Upper lobe of left lung (tissue), 6 donors: Measurements from ENCODE around the gene CAP2. TPM values are rescaled to one million over a fixed set of nuclear protein-coding genes. Genes with fewer than 3 reads are reported as not detected.

Source experiments
- ATAC-seq, 2 donors: fragments of 200-7000 bp; cut with Tn5 transposase; one replicate each; pipeline ENCODE4 v1.9.1; 2022; ENCODE audit warnings: mild to moderate bottlenecking in 2 of 2, moderate library complexity in 2 of 2; ENCODE audit not compliant: low FRiP score in 2 of 2
- DNase-seq, 2 donors: peaks; one replicate each; pipeline ENCODE4 v3.0.0-alpha.2; 2019 to 2020
- H3K27ac ChIP-seq, 4 donors: fragments of 200-600 bp; sonication (generic); one replicate each; pipeline ENCODE4 v1.5.1; 2016 to 2019
- H3K27me3 ChIP-seq, 4 donors: fragments of 200-600 bp; sonication (generic); one replicate each; pipeline ENCODE4 v1.5.1; 2017 to 2019
- H3K36me3 ChIP-seq, 4 donors: fragments of 200-600 bp; sonication (generic); one replicate each; pipeline ENCODE4 v1.5.1; 2016 to 2019
- H3K4me1 ChIP-seq, 4 donors: fragments of 200-600 bp; sonication (generic); one replicate each; pipeline ENCODE4 v1.5.1; 2018 to 2019
- H3K4me3 ChIP-seq, 4 donors: fragments of 200-600 bp; sonication (generic); one replicate each; pipeline ENCODE4 v1.5.1; 2017 to 2019; ENCODE audit warnings: mild to moderate bottlenecking in 2 of 4, moderate library complexity in 1 of 4
- H3K9me3 ChIP-seq, 4 donors: fragments of 200-600 bp; sonication (generic); one replicate each; pipeline ENCODE4 v1.5.1; 2018 to 2019
- EP300 ChIP-seq, 4 donors: sonication (generic); formaldehyde crosslinking; IDR thresholded peaks; one replicate each; pipeline ENCODE4 v1.5.1; 2017; ENCODE audit warnings: antibody characterized with exemption in 4 of 4, control low read depth in 2 of 4
- POLR2A ChIP-seq, 4 donors: fragments of 450-650 bp; IDR thresholded peaks; one replicate each; pipeline ENCODE4 v1.5.1; 2016 to 2017; ENCODE audit warnings: antibody characterized with exemption in 4 of 4, mild to moderate bottlenecking in 2 of 4
- POLR2AphosphoS5 ChIP-seq, 2 donors: sonication (generic); formaldehyde crosslinking; IDR thresholded peaks; one replicate each; pipeline ENCODE4 v1.5.1; 2017; ENCODE audit warnings: antibody characterized with exemption in 2 of 2
- WGBS, 2 donors: methylation state at CpG; one replicate each; pipeline ENCODE4 v1.1.5; 2017 to 2018; 5-methylcytosine and 5-hydroxymethylcytosine counted together
- total RNA-seq, 6 donors: library from RNA; depleted of rRNA in 4 of 6; stranded (reverse); fragments of >200 nt in 4 of 6; gene quantifications; one replicate each; pipeline versions ENCODE4 v1.1.0 to v1.2.1, GENCODE V29; 2016 to 2021
- TF ChIP-seq, protein P1 (sequence below), 6 experiments: fragments of 450-650 bp in 4 of 6; fragments of 200-600 bp in 2 of 6; sonication (generic) in 2 of 6; IDR thresholded peaks; one replicate each; pipeline ENCODE4 v1.5.1; 2016 to 2019; ENCODE audit warnings: antibody characterized with exemption in 6 of 6
- donor health status: DM: no; HTN: no; CAD: no; lungs with moderate emphysema.
- donor health status: DM: no; HTN: yes; CAD: no; lungs with severe emphysema.

The CAP2 gene
- total RNA-seq, 6 donors from 2014 or later, result 0.55 to 6.5 (median 4.3) TPM

DNA sequence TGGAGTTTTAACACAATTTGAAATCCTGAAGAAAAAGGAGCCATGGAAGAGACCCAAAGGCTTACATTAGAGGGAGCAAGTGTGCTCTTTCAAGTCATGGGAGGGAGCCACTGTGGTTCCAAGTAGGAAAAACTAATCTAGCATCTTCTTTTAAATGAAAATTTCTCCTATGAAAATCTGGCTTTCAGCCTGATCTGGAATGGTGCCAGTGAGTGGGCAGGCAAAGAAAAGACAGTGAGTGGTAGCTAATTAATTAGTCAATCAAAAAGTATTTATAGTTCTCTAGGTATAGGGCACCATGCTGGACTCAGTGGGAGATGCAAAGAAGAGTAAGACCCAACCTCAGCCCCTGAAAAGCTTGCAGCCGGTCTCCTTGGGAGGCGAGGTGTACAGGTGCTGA is 21.9 kb downstream of the CAP2 start:
- WGBS, 2 donors, result 88 to 90% methylated on average over 2 of the region's 2 CpGs
- H3K27me3 ChIP-seq, result no peaks in the 10 kb centered on the region
- H3K36me3 ChIP-seq, result no peaks in the 10 kb centered on the region
- TF ChIP-seq POLR2A (IDR thresholded peaks at IDR 0.05) (no peak), POLR2AphosphoS5 (IDR thresholded peaks at IDR 0.05) (no peak), EP300 (IDR thresholded peaks at IDR 0.05) (no peak)
- TF ChIP-seq, protein P1, sequence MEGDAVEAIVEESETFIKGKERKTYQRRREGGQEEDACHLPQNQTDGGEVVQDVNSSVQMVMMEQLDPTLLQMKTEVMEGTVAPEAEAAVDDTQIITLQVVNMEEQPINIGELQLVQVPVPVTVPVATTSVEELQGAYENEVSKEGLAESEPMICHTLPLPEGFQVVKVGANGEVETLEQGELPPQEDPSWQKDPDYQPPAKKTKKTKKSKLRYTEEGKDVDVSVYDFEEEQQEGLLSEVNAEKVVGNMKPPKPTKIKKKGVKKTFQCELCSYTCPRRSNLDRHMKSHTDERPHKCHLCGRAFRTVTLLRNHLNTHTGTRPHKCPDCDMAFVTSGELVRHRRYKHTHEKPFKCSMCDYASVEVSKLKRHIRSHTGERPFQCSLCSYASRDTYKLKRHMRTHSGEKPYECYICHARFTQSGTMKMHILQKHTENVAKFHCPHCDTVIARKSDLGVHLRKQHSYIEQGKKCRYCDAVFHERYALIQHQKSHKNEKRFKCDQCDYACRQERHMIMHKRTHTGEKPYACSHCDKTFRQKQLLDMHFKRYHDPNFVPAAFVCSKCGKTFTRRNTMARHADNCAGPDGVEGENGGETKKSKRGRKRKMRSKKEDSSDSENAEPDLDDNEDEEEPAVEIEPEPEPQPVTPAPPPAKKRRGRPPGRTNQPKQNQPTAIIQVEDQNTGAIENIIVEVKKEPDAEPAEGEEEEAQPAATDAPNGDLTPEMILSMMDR (IDR thresholded peaks at IDR 0.05), result no peak
- no peaks in the 10 kb centered on the region for H3K9me3 ChIP-seq
- H3K4me3 ChIP-seq, result no peak overlapping the region
- H3K4me1 ChIP-seq, result peaks cover 0 to 4% (median 0%) of the 10 kb centered on the region in 4 donors
- ATAC-seq (no peak), DNase-seq (no peak)
- H3K27ac ChIP-seq, result no peak overlapping the region

DNA sequence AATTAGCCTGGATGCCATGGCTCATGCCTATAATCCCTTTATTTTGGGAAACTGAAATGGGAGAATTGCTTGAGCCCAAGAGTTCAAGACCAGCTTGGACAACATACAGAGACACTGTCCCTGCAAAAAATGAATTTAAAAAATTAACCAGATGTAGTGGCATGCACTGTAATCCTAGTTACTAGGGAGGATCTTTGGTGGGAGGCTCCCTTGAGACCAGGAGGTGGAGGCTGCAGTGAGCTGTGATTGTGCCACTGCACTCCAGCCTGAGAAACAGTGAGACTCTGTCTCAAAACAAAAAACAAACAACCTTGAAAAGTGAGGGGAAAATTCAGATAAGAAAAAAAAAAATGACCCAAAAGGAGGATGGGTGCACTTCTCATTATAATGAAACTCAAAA is 23.4 kb downstream of the CAP2 start:
- no peak for ATAC-seq
- Histone ChIP-seq H3K36me3 (no peaks in the 10 kb centered on the region), H3K27ac (no peak overlapping the region), H3K9me3 (no peaks in the 10 kb centered on the region), H3K4me1 (peaks cover 0 to 4% (median 0%) of the 10 kb centered on the region in 4 donors), H3K4me3 (no peak overlapping the region), H3K27me3 (no peaks in the 10 kb centered on the region)
- TF ChIP-seq, protein P1 (IDR thresholded peaks at IDR 0.05), result no peak
- TF ChIP-seq EP300 (IDR thresholded peaks at IDR 0.05) (no peak), POLR2A (IDR thresholded peaks at IDR 0.05) (no peak), POLR2AphosphoS5 (IDR thresholded peaks at IDR 0.05) (no peak)
- no peak for DNase-seq

DNA sequence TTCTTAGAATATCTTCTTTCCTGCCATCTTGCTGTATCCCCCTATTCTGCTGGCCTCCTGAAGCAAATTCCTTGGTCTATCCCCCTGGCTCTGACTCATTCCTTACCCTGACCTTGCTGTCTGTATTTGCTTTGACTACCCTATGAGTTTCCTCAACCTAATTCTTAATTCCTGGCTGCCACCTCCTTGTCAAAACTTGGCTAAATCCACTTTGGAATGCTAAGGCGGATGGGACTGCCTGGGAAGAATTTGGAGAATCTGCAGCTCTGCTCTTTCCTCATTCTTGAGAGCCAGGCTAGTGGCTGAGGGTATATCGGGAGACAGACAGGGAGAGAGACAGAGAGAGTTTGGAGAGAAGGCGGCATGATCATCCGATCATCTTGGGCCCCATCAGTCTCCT is 24.4 kb downstream of the CAP2 start:
- WGBS, 2 donors, result 55 to 80% methylated on average over 4 of the region's 4 CpGs
- Histone ChIP-seq H3K36me3 (no peaks in the 10 kb centered on the region), H3K9me3 (no peaks in the 10 kb centered on the region), H3K4me3 (no peak overlapping the region), H3K27ac (peak overlapping the region in 2 of 4 donors; percentile 1 to 7), H3K27me3 (no peaks in the 10 kb centered on the region), H3K4me1 (peaks cover 0 to 4% (median 0%) of the 10 kb centered on the region in 4 donors)
- ATAC-seq, result no peak
- TF ChIP-seq EP300 (IDR thresholded peaks at IDR 0.05), result no peak
- no peak for TF ChIP-seq POLR2A (IDR thresholded peaks at IDR 0.05)
- TF ChIP-seq, protein P1 (IDR thresholded peaks at IDR 0.05), result no peak
- no peak for TF ChIP-seq POLR2AphosphoS5 (IDR thresholded peaks at IDR 0.05)
- no peak for DNase-seq

DNA sequence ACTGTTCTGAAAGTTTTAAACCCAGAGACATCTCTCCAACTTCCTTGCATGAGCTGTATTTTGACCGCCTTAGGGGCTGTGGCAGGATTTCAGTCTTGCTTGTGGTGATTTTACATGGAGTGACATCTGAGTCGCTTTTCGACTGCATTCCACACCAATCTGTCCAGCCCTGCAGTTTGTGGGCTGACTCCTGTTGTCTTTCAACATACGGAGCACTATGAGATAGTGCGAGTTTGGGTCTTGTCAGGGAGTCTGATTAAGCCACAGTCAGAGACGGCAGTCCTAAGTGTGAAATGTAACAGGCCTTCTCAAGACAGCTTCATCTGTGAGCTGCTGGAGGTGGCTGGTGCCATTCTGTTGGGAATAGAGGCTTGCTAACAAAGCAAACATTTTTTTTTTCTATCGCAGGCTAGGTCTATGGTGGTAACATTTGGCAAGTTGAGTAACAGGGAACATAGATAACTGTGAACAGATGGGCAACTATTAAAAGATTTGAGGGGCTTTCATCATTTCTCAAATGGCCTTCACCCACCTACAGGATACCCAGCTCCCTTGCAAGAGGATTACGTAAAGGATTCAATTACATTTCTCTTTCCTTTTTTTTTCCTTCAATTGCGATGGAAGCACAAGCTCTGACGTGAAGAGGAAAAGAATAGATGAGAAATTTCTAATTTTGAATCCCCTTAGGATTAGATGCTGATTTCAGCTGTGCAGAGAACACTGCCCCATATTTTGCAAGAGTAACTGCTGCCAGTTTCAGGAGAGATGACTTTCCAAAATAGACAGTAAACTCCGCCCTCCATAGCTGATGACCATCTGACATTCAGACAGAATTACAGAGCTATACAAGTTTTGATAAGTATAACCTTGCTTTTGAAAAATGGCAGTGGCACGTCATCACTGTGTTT is 25.1 kb downstream of the CAP2 start:
- 59 to 68% methylated on average over 12 of the region's 12 CpGs for WGBS, 2 donors
- Histone ChIP-seq H3K27ac (peak overlapping the region in 2 of 4 donors; percentile 1 to 7), H3K36me3 (no peaks in the 10 kb centered on the region), H3K4me3 (no peak overlapping the region), H3K27me3 (no peaks in the 10 kb centered on the region), H3K4me1 (peaks cover 0 to 4% (median 0%) of the 10 kb centered on the region in 4 donors), H3K9me3 (no peaks in the 10 kb centered on the region)
- TF ChIP-seq POLR2A (IDR thresholded peaks at IDR 0.05), result no peak
- TF ChIP-seq, protein P1 (IDR thresholded peaks at IDR 0.05), result no peak
- no peak for TF ChIP-seq POLR2AphosphoS5 (IDR thresholded peaks at IDR 0.05)
- TF ChIP-seq EP300 (IDR thresholded peaks at IDR 0.05), result no peak
- DNase-seq (no peak), ATAC-seq (peak in 1 of 2 donors; percentile 32)
